Measurements from ENCODE around the gene PHLPP1.

Gene PHLPP1

GRCh38 chr18:62678847-62679485, 36.4 kb upstream of the PHLPP1 start:
- no peak overlapping the region for H4K91ac ChIP-seq (ENCODE audit: low read depth, low read length, poor library complexity)
- H2BK120ac ChIP-seq (ENCODE audit: low read depth, low read length) = no peak overlapping the region
- no peak for DNase-seq (ENCODE audit: low spot score)
- H3K23ac ChIP-seq (ENCODE audit: low read depth, low read length, poor library complexity) = no peak overlapping the region
- no peak overlapping the region for H3K14ac ChIP-seq (ENCODE audit: low read length)
- H3K4ac ChIP-seq (ENCODE audit: low read length) = no peak overlapping the region
- no peak overlapping the region for H3K4me3 ChIP-seq (ENCODE audit: low read length in 2 of 2)
- H3K36me3 ChIP-seq (replicated peaks in 1 of 2; ENCODE audit: control insufficient read depth in 2 of 2, insufficient read depth in 2 of 2, low read length in 2 of 2) = no peaks in the 10 kb centered on the region
- H4K8ac ChIP-seq (ENCODE audit: low read depth, low read length) = no peak overlapping the region
- no peaks in the 10 kb centered on the region for H3K79me1 ChIP-seq (ENCODE audit: low read depth, low read length)
- H3K9ac ChIP-seq (ENCODE audit: low read depth, low read length, poor library complexity) = no peak overlapping the region
- no peak overlapping the region for H3K27ac ChIP-seq (replicated peaks; ENCODE audit: low read length)
- H2BK15ac ChIP-seq (ENCODE audit: low read length) = no peak overlapping the region
- H3K27me3 ChIP-seq (ENCODE audit: control insufficient read depth in 3 of 3, insufficient read depth in 3 of 3, low read depth in 1 of 3, low read length in 3 of 3) = no peaks in the 10 kb centered on the region
- H2BK12ac ChIP-seq (ENCODE audit: low read length) = no peak overlapping the region
- H3K18ac ChIP-seq (ENCODE audit: low read length) = no peak overlapping the region
- H3K4me1 ChIP-seq (ENCODE audit: control insufficient read depth in 2 of 2, insufficient read depth in 1 of 2, low read depth in 1 of 2, low read length in 2 of 2) = peaks cover 4% of the 10 kb centered on the region in 2 donors
- no peak overlapping the region for H2AK5ac ChIP-seq (ENCODE audit: low read depth, low read length)
- peak overlapping the region; percentile 77 for H2AFZ ChIP-seq (ENCODE audit: low read length)
- WGBS, 2 donors (ENCODE audit: extremely low coverage in 2 of 2, insufficient read length in 2 of 2, insufficient replicate concordance in 1 of 2) = no CpG with 5 or more reads among the region's 9 CpGs
- H3K9me3 ChIP-seq (replicated peaks in 1 of 2; ENCODE audit: control insufficient read depth in 2 of 2, insufficient read depth in 1 of 2, low read depth in 1 of 2, low read length in 2 of 2) = no peaks in the 10 kb centered on the region
- no peak overlapping the region for H3K4me2 ChIP-seq (ENCODE audit: insufficient read depth, low read length, poor library complexity, severe bottlenecking)
- no peak overlapping the region for H2BK5ac ChIP-seq (ENCODE audit: low read length)

DNA sequence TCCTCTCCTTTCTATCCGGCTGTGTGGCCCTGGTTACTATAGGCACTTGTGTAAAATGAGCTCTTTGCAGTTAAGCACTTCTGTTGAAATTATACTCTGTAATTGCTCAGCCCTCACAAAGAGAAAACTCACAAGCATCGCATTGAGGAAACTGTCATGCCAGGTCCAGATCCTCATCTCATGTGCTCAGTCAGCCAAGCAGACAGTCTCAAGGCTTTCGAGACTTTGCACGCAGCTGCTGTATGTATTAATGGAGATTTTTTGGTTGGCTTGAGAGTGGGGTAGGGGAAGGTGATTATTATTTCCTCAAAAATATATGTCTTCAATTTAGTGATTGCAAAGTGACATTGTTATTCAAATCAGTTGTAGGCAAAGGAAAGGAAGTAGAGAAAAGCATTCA, 33.0 kb upstream of the PHLPP1 start:
- Histone ChIP-seq H3K27ac (replicated peaks; ENCODE audit: low read length) (no peak overlapping the region), H3K4ac (ENCODE audit: low read length) (no peak overlapping the region), H2AK5ac (ENCODE audit: low read depth, low read length) (no peak overlapping the region), H3K9ac (ENCODE audit: low read depth, low read length, poor library complexity) (no peak overlapping the region), H3K36me3 (replicated peaks in 1 of 2; ENCODE audit: control insufficient read depth in 2 of 2, insufficient read depth in 2 of 2, low read length in 2 of 2) (no peaks in the 10 kb centered on the region), H2BK15ac (ENCODE audit: low read length) (no peak overlapping the region), H2BK12ac (ENCODE audit: low read length) (no peak overlapping the region), H3K4me1 (ENCODE audit: control insufficient read depth in 2 of 2, insufficient read depth in 1 of 2, low read depth in 1 of 2, low read length in 2 of 2) (peaks cover 4% of the 10 kb centered on the region in 2 donors), H4K91ac (ENCODE audit: low read depth, low read length, poor library complexity) (no peak overlapping the region), H4K8ac (ENCODE audit: low read depth, low read length) (no peak overlapping the region), H3K4me2 (ENCODE audit: insufficient read depth, low read length, poor library complexity, severe bottlenecking) (no peak overlapping the region), H3K27me3 (ENCODE audit: control insufficient read depth in 3 of 3, insufficient read depth in 3 of 3, low read depth in 1 of 3, low read length in 3 of 3) (no peaks in the 10 kb centered on the region), H3K18ac (ENCODE audit: low read length) (no peak overlapping the region), H2BK5ac (ENCODE audit: low read length) (no peak overlapping the region), H3K9me3 (replicated peaks in 1 of 2; ENCODE audit: control insufficient read depth in 2 of 2, insufficient read depth in 1 of 2, low read depth in 1 of 2, low read length in 2 of 2) (no peaks in the 10 kb centered on the region), H3K14ac (ENCODE audit: low read length) (no peak overlapping the region), H2BK120ac (ENCODE audit: low read depth, low read length) (no peak overlapping the region), H2AFZ (ENCODE audit: low read length) (peak overlapping the region; percentile 16), H3K23ac (ENCODE audit: low read depth, low read length, poor library complexity) (no peak overlapping the region), H3K79me1 (ENCODE audit: low read depth, low read length) (no peaks in the 10 kb centered on the region), H3K4me3 (ENCODE audit: low read length in 2 of 2) (no peak overlapping the region)
- no CpG with 5 or more reads among the region's 4 CpGs for WGBS, 2 donors (ENCODE audit: extremely low coverage in 2 of 2, insufficient read length in 2 of 2, insufficient replicate concordance in 1 of 2)
- DNase-seq (ENCODE audit: low spot score) = no peak

DNA sequence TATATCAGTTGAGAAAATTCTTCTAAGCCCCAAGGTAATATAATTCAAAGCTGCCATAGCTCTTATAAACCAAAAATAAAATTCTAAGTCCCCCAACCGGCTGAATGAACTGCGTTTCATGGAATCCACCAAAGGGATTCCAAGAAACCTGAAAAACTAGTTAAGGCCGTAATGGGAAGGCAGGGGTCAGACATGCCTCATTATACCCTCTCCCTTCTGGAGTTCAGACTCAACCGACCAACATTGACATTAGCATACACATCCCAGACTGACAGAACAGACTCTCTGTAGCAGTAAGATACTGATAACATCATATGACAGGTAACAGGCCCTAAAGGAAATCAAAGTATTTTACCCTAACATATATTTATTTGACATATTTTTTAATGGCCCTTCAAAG, 31.4 kb upstream of the PHLPP1 start:
- H2AFZ ChIP-seq (ENCODE audit: low read length) = no peak overlapping the region
- H2BK15ac ChIP-seq (ENCODE audit: low read length) = no peak overlapping the region
- H3K18ac ChIP-seq (ENCODE audit: low read length) = no peak overlapping the region
- H3K14ac ChIP-seq (ENCODE audit: low read length) = no peak overlapping the region
- H3K4me2 ChIP-seq (ENCODE audit: insufficient read depth, low read length, poor library complexity, severe bottlenecking) = no peak overlapping the region
- H4K8ac ChIP-seq (ENCODE audit: low read depth, low read length) = no peak overlapping the region
- no CpG with 5 or more reads among the region's 4 CpGs for WGBS, 2 donors (ENCODE audit: extremely low coverage in 2 of 2, insufficient read length in 2 of 2, insufficient replicate concordance in 1 of 2)
- DNase-seq (ENCODE audit: low spot score) = no peak
- H3K9me3 ChIP-seq (replicated peaks in 1 of 2; ENCODE audit: control insufficient read depth in 2 of 2, insufficient read depth in 1 of 2, low read depth in 1 of 2, low read length in 2 of 2) = peaks cover 0 to 8% of the 10 kb centered on the region in 2 donors
- H3K36me3 ChIP-seq (replicated peaks in 1 of 2; ENCODE audit: control insufficient read depth in 2 of 2, insufficient read depth in 2 of 2, low read length in 2 of 2) = no peaks in the 10 kb centered on the region
- H2BK5ac ChIP-seq (ENCODE audit: low read length) = no peak overlapping the region
- H3K23ac ChIP-seq (ENCODE audit: low read depth, low read length, poor library complexity) = no peak overlapping the region
- H3K4me1 ChIP-seq (ENCODE audit: control insufficient read depth in 2 of 2, insufficient read depth in 1 of 2, low read depth in 1 of 2, low read length in 2 of 2) = peaks cover 3 to 4% of the 10 kb centered on the region in 2 donors
- H2BK120ac ChIP-seq (ENCODE audit: low read depth, low read length) = no peak overlapping the region
- no peak overlapping the region for H3K27ac ChIP-seq (replicated peaks; ENCODE audit: low read length)
- H3K4ac ChIP-seq (ENCODE audit: low read length) = no peak overlapping the region
- no peak overlapping the region for H4K91ac ChIP-seq (ENCODE audit: low read depth, low read length, poor library complexity)
- no peak overlapping the region for H3K9ac ChIP-seq (ENCODE audit: low read depth, low read length, poor library complexity)
- no peak overlapping the region for H2AK5ac ChIP-seq (ENCODE audit: low read depth, low read length)
- no peaks in the 10 kb centered on the region for H3K79me1 ChIP-seq (ENCODE audit: low read depth, low read length)
- no peaks in the 10 kb centered on the region for H3K27me3 ChIP-seq (ENCODE audit: control insufficient read depth in 3 of 3, insufficient read depth in 3 of 3, low read depth in 1 of 3, low read length in 3 of 3)
- H2BK12ac ChIP-seq (ENCODE audit: low read length) = no peak overlapping the region
- H3K4me3 ChIP-seq (ENCODE audit: low read length in 2 of 2) = no peak overlapping the region

- WGBS, 2 donors (ENCODE audit: extremely low coverage in 2 of 2, insufficient read length in 2 of 2, insufficient replicate concordance in 1 of 2) = no CpG with 5 or more reads among the region's 7 CpGs
Measured at GRCh38 chr18:62688743-62689317, 26.5 kb upstream of the PHLPP1 start.

More at GRCh38 chr18:62688743-62689317, 26.5 kb upstream of the PHLPP1 start:
- Histone ChIP-seq H3K4ac (ENCODE audit: low read length) (no peak overlapping the region), H3K23ac (ENCODE audit: low read depth, low read length, poor library complexity) (no peak overlapping the region), H3K27me3 (ENCODE audit: control insufficient read depth in 3 of 3, insufficient read depth in 3 of 3, low read depth in 1 of 3, low read length in 3 of 3) (peaks cover 0 to 2% (median 0%) of the 10 kb centered on the region in 3 experiments), H2BK12ac (ENCODE audit: low read length) (no peak overlapping the region), H2BK15ac (ENCODE audit: low read length) (no peak overlapping the region), H3K18ac (ENCODE audit: low read length) (no peak overlapping the region), H3K9ac (ENCODE audit: low read depth, low read length, poor library complexity) (no peak overlapping the region), H2AK5ac (ENCODE audit: low read depth, low read length) (no peak overlapping the region), H3K4me1 (ENCODE audit: control insufficient read depth in 2 of 2, insufficient read depth in 1 of 2, low read depth in 1 of 2, low read length in 2 of 2) (no peaks in the 10 kb centered on the region), H3K36me3 (replicated peaks in 1 of 2; ENCODE audit: control insufficient read depth in 2 of 2, insufficient read depth in 2 of 2, low read length in 2 of 2) (peaks cover 0 to 2% of the 10 kb centered on the region in 2 donors), H4K91ac (ENCODE audit: low read depth, low read length, poor library complexity) (no peak overlapping the region), H3K4me3 (ENCODE audit: low read length in 2 of 2) (no peak overlapping the region), H4K8ac (ENCODE audit: low read depth, low read length) (no peak overlapping the region), H3K79me1 (ENCODE audit: low read depth, low read length) (no peaks in the 10 kb centered on the region), H3K9me3 (replicated peaks in 1 of 2; ENCODE audit: control insufficient read depth in 2 of 2, insufficient read depth in 1 of 2, low read depth in 1 of 2, low read length in 2 of 2) (peaks cover 3 to 17% of the 10 kb centered on the region in 2 donors), H3K4me2 (ENCODE audit: insufficient read depth, low read length, poor library complexity, severe bottlenecking) (no peak overlapping the region), H3K14ac (ENCODE audit: low read length) (no peak overlapping the region), H3K27ac (replicated peaks; ENCODE audit: low read length) (no peak overlapping the region), H2BK120ac (ENCODE audit: low read depth, low read length) (no peak overlapping the region), H2AFZ (ENCODE audit: low read length) (no peak overlapping the region), H2BK5ac (ENCODE audit: low read length) (no peak overlapping the region)
- DNase-seq (ENCODE audit: low spot score) = no peak

All from neuronal stem cell (in vitro differentiated cells).